ENCODE results near the gene GOLIM4.

DNA sequence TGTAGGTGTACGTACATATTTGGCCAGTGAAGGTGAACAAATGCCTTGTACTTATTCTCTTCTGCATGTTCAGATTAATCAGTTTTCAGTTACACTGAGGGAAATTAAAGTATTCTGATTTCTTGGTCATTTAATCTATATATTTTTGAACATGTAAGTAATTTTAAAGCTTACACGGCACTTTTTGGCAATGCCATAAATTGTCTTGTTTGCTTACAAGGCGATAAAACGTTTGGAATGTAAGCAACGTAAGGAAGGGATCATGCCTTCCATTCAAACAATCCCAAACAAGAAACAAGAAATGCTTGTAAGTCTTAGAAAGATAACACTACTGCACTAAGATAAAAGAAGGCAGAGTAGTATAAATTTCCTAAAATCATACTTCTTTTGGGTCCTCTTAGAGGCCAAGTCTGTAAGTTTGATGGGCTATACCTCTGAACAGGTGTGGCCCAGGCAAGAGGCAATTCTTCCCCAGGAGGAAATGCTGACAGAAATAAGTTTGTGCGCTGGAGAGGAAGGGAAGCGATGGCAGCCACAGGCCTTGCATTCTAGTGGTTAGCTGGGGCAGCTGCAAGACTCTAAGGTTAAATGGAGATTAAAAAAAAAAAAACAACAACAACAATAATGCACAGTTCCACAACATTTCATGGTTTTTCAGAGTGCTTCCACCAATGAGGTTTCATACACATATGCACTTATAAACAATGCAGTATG is 73.8 kb downstream of the GOLIM4 start:
- TF ChIP-seq, protein P1, sequence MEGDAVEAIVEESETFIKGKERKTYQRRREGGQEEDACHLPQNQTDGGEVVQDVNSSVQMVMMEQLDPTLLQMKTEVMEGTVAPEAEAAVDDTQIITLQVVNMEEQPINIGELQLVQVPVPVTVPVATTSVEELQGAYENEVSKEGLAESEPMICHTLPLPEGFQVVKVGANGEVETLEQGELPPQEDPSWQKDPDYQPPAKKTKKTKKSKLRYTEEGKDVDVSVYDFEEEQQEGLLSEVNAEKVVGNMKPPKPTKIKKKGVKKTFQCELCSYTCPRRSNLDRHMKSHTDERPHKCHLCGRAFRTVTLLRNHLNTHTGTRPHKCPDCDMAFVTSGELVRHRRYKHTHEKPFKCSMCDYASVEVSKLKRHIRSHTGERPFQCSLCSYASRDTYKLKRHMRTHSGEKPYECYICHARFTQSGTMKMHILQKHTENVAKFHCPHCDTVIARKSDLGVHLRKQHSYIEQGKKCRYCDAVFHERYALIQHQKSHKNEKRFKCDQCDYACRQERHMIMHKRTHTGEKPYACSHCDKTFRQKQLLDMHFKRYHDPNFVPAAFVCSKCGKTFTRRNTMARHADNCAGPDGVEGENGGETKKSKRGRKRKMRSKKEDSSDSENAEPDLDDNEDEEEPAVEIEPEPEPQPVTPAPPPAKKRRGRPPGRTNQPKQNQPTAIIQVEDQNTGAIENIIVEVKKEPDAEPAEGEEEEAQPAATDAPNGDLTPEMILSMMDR (IDR thresholded peaks at IDR 0.05) = no peak
- TF ChIP-seq POLR2A (IDR thresholded peaks at IDR 0.05) = no peak

Data from esophagus squamous epithelium (tissue), 4 donors.